ENCODE measurements around the gene LRRC27. TPM values are rescaled to one million over a fixed set of nuclear protein-coding genes. Genes with fewer than 3 reads are reported as not detected.
A peak's percentile ranks its signal among the peaks of the same experiment; 100 is the strongest.
"Not testable (repeated sequence)": the region's sequence is repeated elsewhere in the genome, so short reads cannot be mapped to it uniquely, and the experiment has no call there.

LRRC27 gene
- total RNA-seq, 4 donors from 2014 or later, result 5.9 to 69.5 (median 8.3) TPM; not detected in 1

DNA sequence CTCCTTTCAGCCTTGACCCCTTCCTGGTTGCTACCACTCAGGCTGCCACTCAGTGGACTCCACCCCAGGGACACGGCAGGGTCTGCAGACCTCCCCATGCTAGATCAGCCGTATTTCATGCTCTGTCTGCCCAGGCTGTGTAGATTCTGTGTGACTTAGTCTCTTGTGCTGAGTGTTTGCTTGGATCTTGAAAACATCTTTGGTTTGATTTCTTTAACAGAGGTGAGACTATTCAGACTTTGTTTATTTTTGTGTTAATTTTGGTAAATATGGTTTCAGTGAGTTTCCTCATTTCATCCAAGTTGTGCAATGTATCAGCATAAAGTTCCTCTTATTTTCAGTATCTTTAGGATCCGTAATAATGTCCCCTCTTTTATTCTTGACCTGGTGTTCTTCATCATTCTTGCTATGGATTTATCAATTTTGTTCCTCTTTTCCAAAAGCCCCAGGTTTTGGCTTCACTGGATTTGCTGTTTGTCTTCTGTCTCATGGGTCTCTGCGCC is 43.9 kb downstream of the LRRC27 start:
- no peak overlapping the region for H3K4me3 ChIP-seq
- WGBS, 2 donors (ENCODE audit: low coverage in 1 of 2), result 77 to 79% methylated on average over 4 of the region's 4 CpGs
- no peak overlapping the region for H3K27ac ChIP-seq
- no peak for DNase-seq
- in situ Hi-C loops (cut with MboI; ENCODE audit: low pct_ligation_motif_present in 1 of 4, low pct_unique_long_range_greater_than_20kb in 1 of 4, low sequenced_read_pairs in 3 of 4) (loop anchor here in 2 of 4 donors (25.0 kb wide), 2 partner anchors 161 to 261 kb away; partner anchors contain the start of gene INPP5A (in 2 of the 2)), intact Hi-C loops (cut with DNase I; ENCODE audit: low total_unique reads) (no loop called here)
- no peaks in the 10 kb centered on the region for H3K9me3 ChIP-seq
- no peaks in the 10 kb centered on the region for H3K36me3 ChIP-seq
- no peaks in the 10 kb centered on the region for H3K27me3 ChIP-seq
- no peaks in the 10 kb centered on the region for H3K4me1 ChIP-seq
- TF ChIP-seq EP300 (IDR thresholded peaks at IDR 0.05; ENCODE audit: low read depth) (no peak), POLR2AphosphoS5 (IDR thresholded peaks at IDR 0.05) (no peak), POLR2A (IDR thresholded peaks at IDR 0.05) (no peak)
- TF ChIP-seq, protein P1, sequence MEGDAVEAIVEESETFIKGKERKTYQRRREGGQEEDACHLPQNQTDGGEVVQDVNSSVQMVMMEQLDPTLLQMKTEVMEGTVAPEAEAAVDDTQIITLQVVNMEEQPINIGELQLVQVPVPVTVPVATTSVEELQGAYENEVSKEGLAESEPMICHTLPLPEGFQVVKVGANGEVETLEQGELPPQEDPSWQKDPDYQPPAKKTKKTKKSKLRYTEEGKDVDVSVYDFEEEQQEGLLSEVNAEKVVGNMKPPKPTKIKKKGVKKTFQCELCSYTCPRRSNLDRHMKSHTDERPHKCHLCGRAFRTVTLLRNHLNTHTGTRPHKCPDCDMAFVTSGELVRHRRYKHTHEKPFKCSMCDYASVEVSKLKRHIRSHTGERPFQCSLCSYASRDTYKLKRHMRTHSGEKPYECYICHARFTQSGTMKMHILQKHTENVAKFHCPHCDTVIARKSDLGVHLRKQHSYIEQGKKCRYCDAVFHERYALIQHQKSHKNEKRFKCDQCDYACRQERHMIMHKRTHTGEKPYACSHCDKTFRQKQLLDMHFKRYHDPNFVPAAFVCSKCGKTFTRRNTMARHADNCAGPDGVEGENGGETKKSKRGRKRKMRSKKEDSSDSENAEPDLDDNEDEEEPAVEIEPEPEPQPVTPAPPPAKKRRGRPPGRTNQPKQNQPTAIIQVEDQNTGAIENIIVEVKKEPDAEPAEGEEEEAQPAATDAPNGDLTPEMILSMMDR (IDR thresholded peaks at IDR 0.05), result no peak

DNA sequence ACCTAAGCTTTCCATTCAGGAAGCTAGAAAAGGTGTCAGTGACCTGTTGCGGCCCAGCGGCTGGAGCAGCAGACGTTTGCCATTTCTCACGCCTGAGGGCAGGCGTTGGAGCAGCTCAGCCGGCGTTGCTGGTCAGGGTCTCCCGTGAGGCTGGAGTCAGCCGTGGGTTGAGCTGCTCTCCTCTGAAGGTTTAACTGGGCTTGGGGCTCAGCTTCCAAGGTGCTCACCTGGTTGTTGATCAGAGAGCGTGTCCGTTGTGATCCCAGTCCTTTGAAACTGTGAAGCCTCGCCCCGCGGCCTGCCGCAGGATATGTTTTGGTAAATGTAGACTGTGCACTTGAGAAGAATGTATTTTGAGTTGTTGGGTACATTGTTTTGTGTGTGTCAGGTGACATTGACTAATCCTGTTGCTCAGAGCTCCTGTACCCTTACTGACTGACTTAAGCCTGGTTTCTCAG is 44.4 kb downstream of the LRRC27 start:
- no peaks in the 10 kb centered on the region for H3K9me3 ChIP-seq
- no peaks in the 10 kb centered on the region for H3K4me1 ChIP-seq
- no peak for DNase-seq
- intact Hi-C loops (cut with DNase I; ENCODE audit: low total_unique reads) (no loop called here), in situ Hi-C loops (cut with MboI; ENCODE audit: low pct_ligation_motif_present in 1 of 4, low pct_unique_long_range_greater_than_20kb in 1 of 4, low sequenced_read_pairs in 3 of 4) (loop anchor here in 2 of 4 donors (25.0 kb wide), 2 partner anchors 161 to 261 kb away; partner anchors contain the start of gene INPP5A (in 2 of the 2))
- 86% methylated on average over 15 of the region's 15 CpGs; no CpG with 5 or more reads in 1 of the 2 donors for WGBS, 2 donors (ENCODE audit: low coverage in 1 of 2)
- no peaks in the 10 kb centered on the region for H3K36me3 ChIP-seq
- no peak for TF ChIP-seq POLR2AphosphoS5 (IDR thresholded peaks at IDR 0.05)
- TF ChIP-seq EP300 (IDR thresholded peaks at IDR 0.05; ENCODE audit: low read depth), result no peak
- TF ChIP-seq, protein P1 (IDR thresholded peaks at IDR 0.05), result no peak
- TF ChIP-seq POLR2A (IDR thresholded peaks at IDR 0.05), result no peak
- H3K27ac ChIP-seq, result no peak overlapping the region
- H3K4me3 ChIP-seq, result no peak overlapping the region
- no peaks in the 10 kb centered on the region for H3K27me3 ChIP-seq

DNA sequence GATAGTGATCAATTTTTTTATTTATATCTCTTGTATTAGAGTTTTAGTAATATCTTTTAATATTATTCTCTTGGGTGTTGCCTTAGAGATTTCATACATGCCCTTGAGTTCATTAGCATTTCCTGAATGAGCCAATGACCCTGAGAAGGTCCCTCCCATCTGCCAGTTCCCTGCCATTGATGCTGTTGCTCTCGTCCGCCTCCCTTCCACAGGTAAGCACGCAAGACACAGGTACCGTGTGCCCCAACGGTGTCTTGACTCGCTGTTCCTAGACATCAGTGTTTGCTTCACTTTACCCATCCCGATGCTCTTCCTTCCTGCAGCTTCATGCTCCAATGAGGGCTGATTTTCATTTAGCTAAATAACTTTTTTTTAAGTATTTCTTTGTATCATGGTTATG is 45.3 kb downstream of the LRRC27 start:
- Histone ChIP-seq H3K36me3 (no peaks in the 10 kb centered on the region), H3K27me3 (no peaks in the 10 kb centered on the region), H3K9me3 (no peaks in the 10 kb centered on the region), H3K27ac (no peak overlapping the region), H3K4me1 (no peaks in the 10 kb centered on the region), H3K4me3 (no peak overlapping the region)
- TF ChIP-seq POLR2AphosphoS5 (IDR thresholded peaks at IDR 0.05), result no peak
- WGBS, 2 donors (ENCODE audit: low coverage in 1 of 2), result 94 to 100% methylated on average over 4 to 7 of the region's 7 CpGs
- DNase-seq, result no peak
- intact Hi-C loops (cut with DNase I; ENCODE audit: low total_unique reads), result no loop called here
- in situ Hi-C loops (cut with MboI; ENCODE audit: low pct_ligation_motif_present in 1 of 4, low pct_unique_long_range_greater_than_20kb in 1 of 4, low sequenced_read_pairs in 3 of 4), result loop anchor here in 2 of 4 donors (25.0 kb wide), 2 partner anchors 160 to 260 kb away; partner anchors contain the start of gene INPP5A (in 2 of the 2)

DNA sequence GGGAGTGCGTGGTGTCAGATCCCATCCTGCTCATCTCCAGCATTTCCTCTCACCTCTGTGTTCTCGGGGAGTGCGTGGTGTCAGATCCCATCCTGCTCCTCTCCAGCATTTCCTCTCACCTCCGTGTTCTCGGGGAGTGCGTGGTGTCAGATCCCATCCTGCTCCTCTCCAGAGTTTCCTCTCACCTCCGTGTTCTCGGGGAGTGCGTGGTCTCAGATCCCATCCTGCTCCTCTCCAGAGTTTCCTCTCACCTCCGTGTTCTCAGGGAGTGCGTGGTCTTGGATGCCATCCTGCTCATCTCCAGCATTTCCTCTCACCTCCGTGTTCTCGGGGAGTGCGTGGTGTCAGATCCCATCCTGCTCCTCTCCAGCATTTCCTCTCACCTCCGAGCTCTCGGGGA is 47.0 kb downstream of the LRRC27 start:
- H3K27ac ChIP-seq; H3K9me3 ChIP-seq; H3K36me3 ChIP-seq; H3K4me3 ChIP-seq; H3K27me3 ChIP-seq; H3K4me1 ChIP-seq; intact Hi-C loops (cut with DNase I; ENCODE audit: low total_unique reads): not testable (repeated sequence)
- DNase-seq, result peak; percentile 2
- 80 to 92% methylated on average over 1 to 16 of the region's 16 CpGs for WGBS, 2 donors (ENCODE audit: low coverage in 1 of 2)
- in situ Hi-C loops (cut with MboI; ENCODE audit: low pct_ligation_motif_present in 1 of 4, low pct_unique_long_range_greater_than_20kb in 1 of 4, low sequenced_read_pairs in 3 of 4), result loop anchor here in 2 of 4 donors (25.0 kb wide), 2 partner anchors 158 to 258 kb away; partner anchors contain the start of gene INPP5A (in 2 of the 2)

DNA sequence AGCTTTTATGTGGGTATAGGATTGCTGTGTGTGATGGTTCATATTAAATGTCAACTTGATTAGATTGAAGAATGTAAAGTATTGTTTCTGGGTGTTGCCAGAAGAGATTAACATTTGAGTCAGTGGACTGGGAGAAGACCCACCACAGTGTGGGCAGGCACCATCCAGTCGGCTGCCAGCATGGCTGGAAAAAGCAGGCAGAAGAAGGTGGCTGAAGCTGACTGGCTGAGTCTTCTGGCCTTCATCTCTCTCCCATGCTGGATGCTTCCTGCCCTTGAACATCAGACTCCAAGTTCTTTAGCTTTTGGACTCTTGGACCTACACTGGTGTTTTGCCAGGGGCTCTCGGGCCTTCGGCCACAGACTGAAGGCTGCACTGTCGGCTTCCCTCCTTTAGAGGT is 49.0 kb downstream of the LRRC27 start:
- H3K9me3 ChIP-seq; H3K4me1 ChIP-seq; H3K27me3 ChIP-seq; H3K36me3 ChIP-seq; H3K4me3 ChIP-seq; intact Hi-C loops (cut with DNase I; ENCODE audit: low total_unique reads); H3K27ac ChIP-seq; DNase-seq: not testable (repeated sequence)
- in situ Hi-C loops (cut with MboI; ENCODE audit: low pct_ligation_motif_present in 1 of 4, low pct_unique_long_range_greater_than_20kb in 1 of 4, low sequenced_read_pairs in 3 of 4), result loop anchor here in 3 of 4 donors (10.0 to 25.0 kb wide), 3 partner anchors 156 to 256 kb away; partner anchors contain the start of gene INPP5A (in 2 of the 3)
- 96 to 100% methylated on average over 3 to 4 of the region's 4 CpGs for WGBS, 2 donors (ENCODE audit: low coverage in 1 of 2)

Data from transverse colon (tissue), 4 donors.